Ovary (tissue), 9 donors: ENCODE measurements around the gene ATP2B3. TPM values are rescaled to one million over a fixed set of nuclear protein-coding genes. Genes with fewer than 3 reads are reported as not detected.

ENCODE experiments used
- DNase-seq, 5 donors: peaks; one replicate each; pipeline ENCODE4 v3.0.0-alpha.2; 2019 to 2020
- H3K27ac ChIP-seq, 2 donors: fragments of 200-600 bp; one replicate each; pipeline versions ENCODE4 v1.5.1 to v1.8.0; 2019 to 2022
- H3K27me3 ChIP-seq: fragments of 200-600 bp; one replicate; pipeline ENCODE4 v1.8.0; 2022
- H3K36me3 ChIP-seq: fragments of 200-600 bp; sonication (generic); one replicate; pipeline ENCODE4 v1.5.1; 2019
- H3K4me1 ChIP-seq: one replicate; pipeline ENCODE4 v1.8.1; 2013; ENCODE audit warnings: mild to moderate bottlenecking, moderate library complexity; ENCODE audit not compliant: insufficient read depth
- H3K4me3 ChIP-seq: fragments of 200-600 bp; sonication (generic); one replicate; pipeline ENCODE4 v1.5.1; 2017
- H3K9me3 ChIP-seq, 2 donors: fragments of 200-600 bp in 1 of 2; sonication (generic) in 1 of 2; one replicate each; pipeline versions ENCODE4 v1.5.1 to v1.8.1; 2013 to 2019; ENCODE audit warnings: mild to moderate bottlenecking in 1 of 2, moderate library complexity in 1 of 2
- EP300 ChIP-seq: sonication (generic); formaldehyde crosslinking; IDR thresholded peaks from one replicate; pipeline ENCODE4 v1.6.1; 2017; ENCODE audit warnings: antibody characterized with exemption
- POLR2A ChIP-seq: fragments of 450-650 bp; IDR thresholded peaks from one replicate; pipeline ENCODE4 v1.6.1; 2017; ENCODE audit warnings: antibody characterized with exemption, mild to moderate bottlenecking, moderate library complexity
- WGBS, 3 donors: extraction: QIAGEN DNeasy Blood & Tissue Kit in 1 of 3; methylation state at CpG; one replicate each; pipeline versions ENCODE4 v1.1.5 to v1.1.7; 2013 to 2017; 5-methylcytosine and 5-hydroxymethylcytosine counted together
- intact Hi-C, 4 donors: fragments of 100-400 bp; cut with DNase I; formaldehyde crosslinking; loops; one replicate each; pipeline versions ENCODE4 v1.11.0 to v1.15.1; 2022 to 2023
- polyA plus RNA-seq, 2 donors: library from polyadenylated mRNA; stranded (reverse); fragments of 200-250 nt in 1 of 2; fragments of 350-450 nt in 1 of 2; fragmentation: Illumina TruSeq in 1 of 2; extraction: RNeasy Lipid Tissue Mini Kit (QIAGEN cat#74804) in 1 of 2; gene quantifications; one replicate each; pipeline ENCODE4 v1.2.3, GENCODE V29; 2013 to 2014
- total RNA-seq, 7 donors: library from RNA; depleted of rRNA in 2 of 7; stranded (reverse); fragments of >200 nt in 2 of 7; fragmentation: NEBNext Ultra II Directional in 3 of 7; extraction: Animal tissue kit (Norgen Biotek cat#: 25700) in 3 of 7; gene quantifications; one replicate each; pipeline versions ENCODE4 v1.1.0 to v1.2.4, GENCODE V29; 2016 to 2023
- TF ChIP-seq, protein P1 (sequence below), 3 donors: fragments of 450-650 bp in 2 of 3; fragments of 200-600 bp in 1 of 3; IDR thresholded peaks; one replicate each; pipeline versions ENCODE4 v1.5.1 to v1.8.0; 2016 to 2022; ENCODE audit warnings: antibody characterized with exemption in 3 of 3, mild to moderate bottlenecking in 1 of 3
- donor health status: DM: no; HTN: no; CAD: no; lungs with moderate emphysema.
- donor health status: DM: no; HTN: no; CAD: no.
- donor health status: Bipolar disorder and iron deficiency.
- donor health status: DM: yes; HTN: yes; CAD: no.
- donor health status: DM: no; HTN: no; CAD: no.
- donor health status: DM: yes; HTN: yes; CAD: no.

The ATP2B3 gene
- total and polyA plus RNA-seq, 9 donors: 0.01 to 1.6 (median 0.25) TPM; not detected in 5

GRCh38 chrX:153496590-153496959, 20.9 kb upstream of the ATP2B3 start:
- Histone ChIP-seq H3K9me3 (no peaks in the 10 kb centered on the region), H3K27ac (no peak overlapping the region), H3K4me1 (no peaks in the 10 kb centered on the region), H3K27me3 (no peaks in the 10 kb centered on the region), H3K4me3 (no peak overlapping the region), H3K36me3 (no peaks in the 10 kb centered on the region)
- intact Hi-C loops: no loop called here
- WGBS, 3 donors: 49 to 60% (median 58%) methylated on average over 8 of the region's 8 CpGs
- TF ChIP-seq, protein P1, sequence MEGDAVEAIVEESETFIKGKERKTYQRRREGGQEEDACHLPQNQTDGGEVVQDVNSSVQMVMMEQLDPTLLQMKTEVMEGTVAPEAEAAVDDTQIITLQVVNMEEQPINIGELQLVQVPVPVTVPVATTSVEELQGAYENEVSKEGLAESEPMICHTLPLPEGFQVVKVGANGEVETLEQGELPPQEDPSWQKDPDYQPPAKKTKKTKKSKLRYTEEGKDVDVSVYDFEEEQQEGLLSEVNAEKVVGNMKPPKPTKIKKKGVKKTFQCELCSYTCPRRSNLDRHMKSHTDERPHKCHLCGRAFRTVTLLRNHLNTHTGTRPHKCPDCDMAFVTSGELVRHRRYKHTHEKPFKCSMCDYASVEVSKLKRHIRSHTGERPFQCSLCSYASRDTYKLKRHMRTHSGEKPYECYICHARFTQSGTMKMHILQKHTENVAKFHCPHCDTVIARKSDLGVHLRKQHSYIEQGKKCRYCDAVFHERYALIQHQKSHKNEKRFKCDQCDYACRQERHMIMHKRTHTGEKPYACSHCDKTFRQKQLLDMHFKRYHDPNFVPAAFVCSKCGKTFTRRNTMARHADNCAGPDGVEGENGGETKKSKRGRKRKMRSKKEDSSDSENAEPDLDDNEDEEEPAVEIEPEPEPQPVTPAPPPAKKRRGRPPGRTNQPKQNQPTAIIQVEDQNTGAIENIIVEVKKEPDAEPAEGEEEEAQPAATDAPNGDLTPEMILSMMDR (IDR thresholded peaks at IDR 0.05): no peak
- TF ChIP-seq EP300: no peak
- no peak for TF ChIP-seq POLR2A
- DNase-seq: no peak

GRCh38 chrX:153498453-153498852, 19.0 kb upstream of the ATP2B3 start:
- H3K4me1 ChIP-seq: no peaks in the 10 kb centered on the region
- no peak overlapping the region for H3K27ac ChIP-seq
- DNase-seq: no peak
- H3K4me3 ChIP-seq: no peak overlapping the region
- WGBS, 3 donors: 59 to 79% (median 72%) methylated on average over 7 of the region's 7 CpGs
- TF ChIP-seq, protein P1 (IDR thresholded peaks at IDR 0.05): no peak
- TF ChIP-seq EP300 (no peak), POLR2A (no peak)
- no peaks in the 10 kb centered on the region for H3K36me3 ChIP-seq
- intact Hi-C loops: no loop called here
- H3K9me3 ChIP-seq: no peaks in the 10 kb centered on the region
- H3K27me3 ChIP-seq: no peaks in the 10 kb centered on the region

GRCh38 chrX:153499341-153499740, 18.1 kb upstream of the ATP2B3 start:
- 56 to 68% (median 59%) methylated on average over 15 of the region's 15 CpGs for WGBS, 3 donors
- no peak overlapping the region for H3K27ac ChIP-seq
- DNase-seq: no peak
- no peaks in the 10 kb centered on the region for H3K9me3 ChIP-seq
- no peaks in the 10 kb centered on the region for H3K27me3 ChIP-seq
- no peak for TF ChIP-seq EP300
- no peak for TF ChIP-seq POLR2A
- TF ChIP-seq, protein P1 (IDR thresholded peaks at IDR 0.05): no peak
- no peaks in the 10 kb centered on the region for H3K36me3 ChIP-seq
- intact Hi-C loops: no loop called here
- no peak overlapping the region for H3K4me3 ChIP-seq
- no peaks in the 10 kb centered on the region for H3K4me1 ChIP-seq

DNA sequence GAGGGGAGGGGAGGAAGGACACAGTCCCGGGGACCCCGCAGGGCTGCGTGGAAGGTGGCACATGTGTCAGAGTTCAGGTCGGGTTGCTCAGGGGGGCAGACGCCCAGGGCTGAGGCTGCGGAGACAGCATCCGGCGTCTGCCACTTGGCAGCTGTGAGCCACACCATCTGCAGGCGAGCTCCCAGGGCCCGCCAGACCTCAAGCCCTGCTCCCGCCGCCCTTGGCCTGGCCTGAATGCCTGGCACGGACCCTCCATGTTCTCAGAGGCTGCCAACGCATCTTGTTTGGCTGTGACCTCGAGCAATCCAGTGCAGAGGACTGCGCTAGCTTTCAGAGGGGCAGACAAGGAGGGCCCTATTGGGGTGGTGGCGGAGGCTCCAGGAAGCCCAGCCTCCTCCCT, 17.6 kb upstream of the ATP2B3 start:
- no peaks in the 10 kb centered on the region for H3K27me3 ChIP-seq
- no peaks in the 10 kb centered on the region for H3K4me1 ChIP-seq
- intact Hi-C loops: loop anchor here in 1 of 4 donors (10.0 kb wide), 1 partner anchor 465 kb away; no protein-coding TSS in a partner anchor
- WGBS, 3 donors: 56 to 65% (median 60%) methylated on average over 10 to 17 of the region's 17 CpGs
- TF ChIP-seq, protein P1 (IDR thresholded peaks at IDR 0.05): no peak
- TF ChIP-seq POLR2A (no peak), EP300 (no peak)
- H3K9me3 ChIP-seq: no peaks in the 10 kb centered on the region
- no peak overlapping the region for H3K27ac ChIP-seq
- H3K36me3 ChIP-seq: no peaks in the 10 kb centered on the region
- DNase-seq: no peak
- H3K4me3 ChIP-seq: no peak overlapping the region
